HG03442 (cell line): ENCODE measurements around the gene CYCS.
"Not testable (repeated sequence)": the region's sequence is repeated elsewhere in the genome, so short reads cannot be mapped to it uniquely, and the experiment has no call there.

ENCODE experiments used
- ATAC-seq: cut with Tn5 transposase; IDR thresholded peaks from one replicate; pipeline ENCODE4 v1.9.1; 2021; ENCODE audit warnings: mild to moderate bottlenecking, moderate library complexity; ENCODE audit not compliant: unreplicated experiment

CYCS gene

GRCh38 chr7:25119102-25119501, 6.0 kb downstream of the CYCS start:
- no peak for ATAC-seq

- ATAC-seq: peak; percentile 34
Measured at GRCh38 chr7:25118048-25118753, 6.9 kb downstream of the CYCS start.

GRCh38 chr7:25117226-25118047, 7.6 kb downstream of the CYCS start:
- peak; percentile 83 for ATAC-seq

- ATAC-seq: no peak
Measured at GRCh38 chr7:25116621-25117020, 8.4 kb downstream of the CYCS start.

- not testable (repeated sequence) for ATAC-seq
Measured at GRCh38 chr7:25110514-25110913, 14.5 kb downstream of the CYCS start.

GRCh38 chr7:25109276-25109675, 15.8 kb downstream of the CYCS start:
- ATAC-seq: no peak

GRCh38 chr7:25105911-25106310, 19.1 kb downstream of the CYCS start:
- ATAC-seq: no peak

- no peak for ATAC-seq
Measured at GRCh38 chr7:25103773-25104172, 21.3 kb downstream of the CYCS start.

GRCh38 chr7:25101817-25102216, 23.2 kb downstream of the CYCS start:
- ATAC-seq: no peak

GRCh38 chr7:25098096-25099046, 26.7 kb downstream of the CYCS start:
- ATAC-seq: peak; percentile 65

- no peak for ATAC-seq
Measured at GRCh38 chr7:25095516-25096345, 29.3 kb downstream of the CYCS start.

GRCh38 chr7:25093268-25093826, 31.7 kb downstream of the CYCS start:
- ATAC-seq: peak; percentile 84

- no peak for ATAC-seq
Measured at GRCh38 chr7:25091779-25092178, 33.3 kb downstream of the CYCS start.

- no peak for ATAC-seq
Measured at GRCh38 chr7:25091176-25091575, 33.9 kb downstream of the CYCS start.

- ATAC-seq: no peak
Measured at GRCh38 chr7:25090374-25090773, 34.7 kb downstream of the CYCS start.

- ATAC-seq: peak; percentile 97
Measured at GRCh38 chr7:25087855-25088254, 37.2 kb downstream of the CYCS start.

GRCh38 chr7:25084821-25085220, 40.2 kb downstream of the CYCS start:
- no peak for ATAC-seq

GRCh38 chr7:25083201-25083600, 41.9 kb downstream of the CYCS start:
- no peak for ATAC-seq

- ATAC-seq: not testable (repeated sequence)
Measured at GRCh38 chr7:25082041-25082440, 43.0 kb downstream of the CYCS start.

GRCh38 chr7:25077096-25077495, 48.0 kb downstream of the CYCS start:
- no peak for ATAC-seq
